Karpas-422 (cell line): ENCODE measurements around the gene PNPLA7. TPM values are rescaled to one million over a fixed set of nuclear protein-coding genes. Genes with fewer than 3 reads are reported as not detected.
A peak's percentile ranks its signal among the peaks of the same experiment; 100 is the strongest.

Source experiments
- DNase-seq: peaks from one replicate; pipeline ENCODE4 v3.0.0-alpha.2; 2015
- H2AFZ ChIP-seq: fragments of 200-600 bp; sonication (generic); 2 replicates; pipeline ENCODE4 v1.6.1; 2014; ENCODE audit warnings: antibody characterized with exemption, low read length, mixed read lengths
- H3K27ac ChIP-seq: fragments of 200-600 bp; sonication (generic); 2 replicates; pipeline ENCODE4 v1.5.1; 2014; ENCODE audit warnings: mild to moderate bottlenecking, low read length, moderate library complexity
- H3K27me3 ChIP-seq: fragments of 200-600 bp; sonication (generic); 2 replicates; pipeline ENCODE4 v1.6.1; 2014; ENCODE audit warnings: low read length, mixed read lengths
- H3K36me3 ChIP-seq: fragments of 200-600 bp; sonication (generic); 2 replicates; pipeline ENCODE4 v1.6.1; 2014; ENCODE audit warnings: low read length, mixed read lengths; ENCODE audit not compliant: insufficient read depth
- H3K4me1 ChIP-seq: fragments of 200-600 bp; sonication (generic); 2 replicates; pipeline ENCODE4 v1.6.1; 2014; ENCODE audit warnings: mild to moderate bottlenecking, low read length, mixed read lengths
- H3K4me2 ChIP-seq: fragments of 200-600 bp; sonication (generic); 2 replicates; pipeline ENCODE4 v1.6.1; 2014; ENCODE audit warnings: low read length, low read depth, mild to moderate bottlenecking; ENCODE audit not compliant: poor library complexity, severe bottlenecking
- H3K4me3 ChIP-seq: fragments of 200-600 bp; sonication (generic); 2 replicates; pipeline ENCODE4 v1.5.1; 2014; ENCODE audit warnings: mild to moderate bottlenecking, antibody characterized with exemption, low read length, mixed read lengths
- H3K79me2 ChIP-seq: fragments of 200-600 bp; sonication (generic); 2 replicates; pipeline ENCODE4 v1.6.1; 2014; ENCODE audit warnings: mild to moderate bottlenecking, low read length, mixed read lengths
- H3K9ac ChIP-seq: fragments of 200-600 bp; sonication (generic); 2 replicates; pipeline ENCODE4 v1.6.0; 2014; ENCODE audit warnings: low read length
- H3K9me2 ChIP-seq: fragments of 200-600 bp; sonication (generic), shearing (Covaris generic); replicated peaks from 2 replicates; pipeline ENCODE4 v1.6.0; 2014; ENCODE audit warnings: mild to moderate bottlenecking, low read length, moderate library complexity; ENCODE audit not compliant: insufficient read depth
- H3K9me3 ChIP-seq: fragments of 300-700, 200-600 bp; sonication (generic); 2 replicates; pipeline ENCODE4 v1.6.1; 2014; ENCODE audit warnings: low read length, mixed read lengths
- H4K20me1 ChIP-seq: fragments of 200-600 bp; sonication (generic); 2 replicates; pipeline ENCODE4 v1.6.1; 2014; ENCODE audit warnings: mild to moderate bottlenecking, antibody characterized with exemption, low read length, low read depth; ENCODE audit not compliant: insufficient read depth
- total RNA-seq: library from RNA; depleted of rRNA; stranded (reverse); fragments of >200 nt; shearing (Covaris generic); gene quantifications from 2 replicates; pipeline ENCODE4 v1.2.3, GENCODE V29; 2014; ENCODE audit warnings: low replicate concordance

Gene PNPLA7
- total RNA-seq, 1 experiment from 2014 or later: 1.8 TPM

DNA sequence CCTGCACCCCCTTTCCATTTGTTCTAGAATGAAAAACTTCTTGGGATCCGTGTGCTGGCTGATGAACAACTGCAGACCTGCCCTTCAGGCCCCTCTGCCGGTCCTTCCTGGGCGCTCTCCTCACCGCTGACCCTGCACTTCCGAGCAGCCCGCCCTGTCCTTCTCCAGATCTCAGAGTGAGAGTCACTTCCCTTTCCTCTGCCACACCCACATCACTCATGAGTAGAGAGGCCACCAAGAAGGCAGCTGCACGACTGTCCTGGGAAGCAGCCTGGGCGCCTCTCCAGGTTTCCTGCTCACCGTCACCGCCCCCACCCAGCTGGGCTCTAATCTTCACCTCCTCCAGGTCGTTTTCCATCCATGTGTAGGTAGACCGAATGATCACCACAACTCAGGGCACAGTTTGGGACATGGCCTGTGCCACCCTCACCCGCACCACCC lies 56.1 kb downstream of the PNPLA7 start:
- H3K4me3 ChIP-seq: no peak overlapping the region
- H3K9ac ChIP-seq: no peak overlapping the region
- no peaks in the 10 kb centered on the region for H3K27me3 ChIP-seq
- no peak overlapping the region for H3K27ac ChIP-seq
- no peaks in the 10 kb centered on the region for H3K9me2 ChIP-seq
- H4K20me1 ChIP-seq: no peaks in the 10 kb centered on the region
- H2AFZ ChIP-seq: no peak overlapping the region
- no peak for DNase-seq
- no peaks in the 10 kb centered on the region for H3K79me2 ChIP-seq
- no peak overlapping the region for H3K4me2 ChIP-seq
- no peaks in the 10 kb centered on the region for H3K4me1 ChIP-seq
- H3K9me3 ChIP-seq: no peaks in the 10 kb centered on the region; the same call in 1 of the 2 replicates
- H3K36me3 ChIP-seq: no peaks in the 10 kb centered on the region

- Histone ChIP-seq H3K4me3 (no peak overlapping the region), H2AFZ (no peak overlapping the region), H3K36me3 (no peaks in the 10 kb centered on the region), H3K9me3 (no peaks in the 10 kb centered on the region; the same call in 1 of the 2 replicates), H3K79me2 (no peaks in the 10 kb centered on the region), H3K9ac (no peak overlapping the region), H3K4me2 (no peak overlapping the region), H3K27me3 (no peaks in the 10 kb centered on the region), H3K4me1 (no peaks in the 10 kb centered on the region), H3K9me2 (no peaks in the 10 kb centered on the region), H4K20me1 (no peaks in the 10 kb centered on the region), H3K27ac (no peak overlapping the region)
- DNase-seq: no peak
Observed at GRCh38 chr9:137493364-137494103, 56.7 kb downstream of the PNPLA7 start.

DNA sequence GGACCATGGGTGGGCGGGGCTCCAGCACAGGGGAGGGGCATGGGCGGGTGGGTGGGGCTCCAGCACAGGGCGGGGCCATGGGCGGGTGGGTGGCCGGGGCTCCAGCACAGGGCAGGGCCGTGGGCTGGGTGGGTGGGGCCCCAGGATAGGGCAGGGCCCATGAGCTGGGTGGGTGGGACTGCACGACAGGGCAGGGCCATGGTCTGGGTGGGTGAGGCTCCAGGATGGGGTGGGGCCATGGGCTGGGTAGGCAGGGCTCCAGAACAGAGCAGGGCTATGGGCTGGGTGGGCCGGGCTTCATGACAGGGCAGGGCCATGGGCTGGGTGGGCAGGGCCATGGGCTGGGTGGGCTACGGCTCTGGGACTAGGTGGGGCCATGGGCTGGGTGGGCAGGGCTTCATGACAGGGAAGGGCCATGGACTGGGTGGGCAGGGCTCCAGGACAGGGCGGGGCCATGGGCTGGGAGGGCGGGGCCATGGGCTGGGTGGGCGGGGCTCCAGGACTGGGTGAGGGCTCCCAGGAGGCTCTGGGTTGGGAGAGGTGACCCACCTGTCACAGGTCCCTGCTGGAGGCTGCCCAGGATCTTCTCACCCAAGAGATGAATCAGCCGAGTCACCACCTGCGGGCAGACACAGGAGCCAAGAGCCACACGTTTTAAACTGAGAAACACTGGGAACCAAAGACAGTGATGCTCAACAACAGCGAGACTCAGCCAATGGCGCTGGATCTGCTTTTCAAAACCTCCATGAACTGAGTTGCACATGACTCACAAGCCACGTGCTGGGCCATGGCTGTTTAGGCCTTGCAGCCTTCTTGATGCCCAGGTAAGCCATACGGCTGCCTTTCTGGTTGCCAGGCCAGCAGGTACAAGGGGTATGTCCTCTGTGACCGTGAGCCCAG lies 57.5 kb downstream of the PNPLA7 start:
- no peaks in the 10 kb centered on the region for H3K27me3 ChIP-seq
- H3K4me2 ChIP-seq: no peak overlapping the region
- no peak overlapping the region for H3K4me3 ChIP-seq
- DNase-seq: peak; percentile 95
- no peaks in the 10 kb centered on the region for H3K4me1 ChIP-seq
- no peak overlapping the region for H2AFZ ChIP-seq
- no peak overlapping the region for H3K27ac ChIP-seq
- H4K20me1 ChIP-seq: no peaks in the 10 kb centered on the region
- H3K36me3 ChIP-seq: no peaks in the 10 kb centered on the region
- H3K9me2 ChIP-seq: no peaks in the 10 kb centered on the region
- no peaks in the 10 kb centered on the region for H3K79me2 ChIP-seq
- H3K9ac ChIP-seq: no peak overlapping the region
- H3K9me3 ChIP-seq: no peaks in the 10 kb centered on the region; the same call in 1 of the 2 replicates

DNA sequence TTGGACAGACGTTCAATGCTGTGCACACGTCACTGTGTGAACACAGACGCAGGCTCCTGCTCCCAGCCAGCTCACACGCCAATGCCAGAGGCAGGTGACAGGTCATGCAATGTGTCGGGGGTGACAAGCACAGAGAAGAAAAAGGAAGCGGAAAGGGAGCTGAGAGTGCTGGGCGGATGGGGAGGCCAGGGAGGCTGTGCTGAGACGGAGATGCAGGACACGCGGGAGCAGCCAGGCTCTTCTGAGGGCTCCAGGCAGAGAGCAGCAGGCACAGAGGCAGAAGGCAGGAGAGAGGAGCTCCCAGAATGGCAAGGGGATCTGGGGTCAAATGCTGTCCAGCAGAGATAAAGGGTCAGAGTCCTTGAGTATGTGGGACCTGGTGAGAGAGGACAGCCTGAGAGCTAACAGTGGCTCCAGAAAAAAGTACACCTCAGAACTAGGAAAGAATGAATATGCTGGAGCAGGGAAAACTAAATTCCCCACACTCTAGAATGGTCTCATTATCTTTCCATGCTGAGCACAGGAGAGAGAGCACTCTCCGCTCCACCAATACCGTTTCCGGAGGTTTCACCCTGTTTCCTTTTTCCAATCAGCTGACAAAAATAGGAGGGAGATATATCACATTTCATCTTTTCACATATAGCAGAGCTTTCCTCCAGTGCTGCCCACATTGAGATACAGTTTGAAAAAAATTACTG lies 58.3 kb downstream of the PNPLA7 start:
- H3K9me2 ChIP-seq: no peaks in the 10 kb centered on the region
- no peaks in the 10 kb centered on the region for H3K4me1 ChIP-seq
- no peak overlapping the region for H2AFZ ChIP-seq
- H3K27ac ChIP-seq: no peak overlapping the region
- no peaks in the 10 kb centered on the region for H3K27me3 ChIP-seq
- no peak overlapping the region for H3K4me3 ChIP-seq
- H3K36me3 ChIP-seq: no peaks in the 10 kb centered on the region
- no peak overlapping the region for H3K4me2 ChIP-seq
- H3K9me3 ChIP-seq: no peaks in the 10 kb centered on the region; the same call in 1 of the 2 replicates
- H3K9ac ChIP-seq: no peak overlapping the region
- no peak for DNase-seq
- no peaks in the 10 kb centered on the region for H4K20me1 ChIP-seq
- H3K79me2 ChIP-seq: no peaks in the 10 kb centered on the region

- Histone ChIP-seq H3K27ac (no peak overlapping the region), H3K9me3 (no peaks in the 10 kb centered on the region; the same call in 1 of the 2 replicates), H3K4me2 (no peak overlapping the region)
Observed at GRCh38 chr9:137490532-137491186, 59.5 kb downstream of the PNPLA7 start.

GRCh38 chr9:137488906-137489305 lies 61.3 kb downstream of the PNPLA7 start:
- H3K27ac ChIP-seq: no peak overlapping the region
- H4K20me1 ChIP-seq: no peaks in the 10 kb centered on the region
- no peaks in the 10 kb centered on the region for H3K36me3 ChIP-seq
- H3K27me3 ChIP-seq: no peaks in the 10 kb centered on the region
- no peak overlapping the region for H3K4me3 ChIP-seq
- DNase-seq: no peak
- no peak overlapping the region for H3K4me2 ChIP-seq
- H2AFZ ChIP-seq: no peak overlapping the region
- no peaks in the 10 kb centered on the region for H3K79me2 ChIP-seq
- no peak overlapping the region for H3K9ac ChIP-seq
- no peaks in the 10 kb centered on the region for H3K9me2 ChIP-seq
- no peaks in the 10 kb centered on the region for H3K4me1 ChIP-seq
- no peaks in the 10 kb centered on the region; the same call in 1 of the 2 replicates for H3K9me3 ChIP-seq

More at GRCh38 chr9:137490532-137491186, 59.5 kb downstream of the PNPLA7 start:
- Histone ChIP-seq H4K20me1 (no peaks in the 10 kb centered on the region), H3K27me3 (no peaks in the 10 kb centered on the region), H2AFZ (no peak overlapping the region), H3K79me2 (no peaks in the 10 kb centered on the region), H3K9me2 (no peaks in the 10 kb centered on the region), H3K4me1 (no peaks in the 10 kb centered on the region), H3K4me3 (no peak overlapping the region), H3K36me3 (no peaks in the 10 kb centered on the region), H3K9ac (no peak overlapping the region)
- no peak for DNase-seq

DNA sequence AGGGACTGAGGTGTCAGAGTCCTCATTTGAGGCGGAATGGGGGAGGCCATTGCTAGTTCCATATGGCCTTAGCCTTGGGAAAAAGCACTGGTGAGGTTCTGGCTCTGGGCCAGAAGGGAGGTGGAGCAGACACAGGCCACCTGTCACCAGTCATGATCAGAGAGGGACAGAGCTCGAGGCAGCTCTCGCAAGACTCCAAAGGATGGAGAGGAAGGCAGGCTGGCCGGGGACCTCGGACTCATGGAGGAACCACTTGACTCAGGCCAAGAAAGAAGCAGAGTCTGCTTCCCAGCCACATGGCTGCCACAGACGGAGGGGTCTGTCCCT lies 61.9 kb downstream of the PNPLA7 start:
- Histone ChIP-seq H4K20me1 (no peaks in the 10 kb centered on the region), H2AFZ (no peak overlapping the region), H3K4me2 (no peak overlapping the region), H3K9ac (no peak overlapping the region), H3K4me1 (no peaks in the 10 kb centered on the region), H3K27me3 (no peaks in the 10 kb centered on the region), H3K9me3 (no peaks in the 10 kb centered on the region; the same call in 1 of the 2 replicates), H3K36me3 (no peaks in the 10 kb centered on the region), H3K4me3 (no peak overlapping the region), H3K27ac (no peak overlapping the region), H3K9me2 (no peaks in the 10 kb centered on the region), H3K79me2 (no peaks in the 10 kb centered on the region)
- DNase-seq: no peak
